ENCODE data around the gene KCNE2.
"Not testable (repeated sequence)": the region's sequence is repeated elsewhere in the genome, so short reads cannot be mapped to it uniquely, and the experiment has no call there.

Gene KCNE2

DNA sequence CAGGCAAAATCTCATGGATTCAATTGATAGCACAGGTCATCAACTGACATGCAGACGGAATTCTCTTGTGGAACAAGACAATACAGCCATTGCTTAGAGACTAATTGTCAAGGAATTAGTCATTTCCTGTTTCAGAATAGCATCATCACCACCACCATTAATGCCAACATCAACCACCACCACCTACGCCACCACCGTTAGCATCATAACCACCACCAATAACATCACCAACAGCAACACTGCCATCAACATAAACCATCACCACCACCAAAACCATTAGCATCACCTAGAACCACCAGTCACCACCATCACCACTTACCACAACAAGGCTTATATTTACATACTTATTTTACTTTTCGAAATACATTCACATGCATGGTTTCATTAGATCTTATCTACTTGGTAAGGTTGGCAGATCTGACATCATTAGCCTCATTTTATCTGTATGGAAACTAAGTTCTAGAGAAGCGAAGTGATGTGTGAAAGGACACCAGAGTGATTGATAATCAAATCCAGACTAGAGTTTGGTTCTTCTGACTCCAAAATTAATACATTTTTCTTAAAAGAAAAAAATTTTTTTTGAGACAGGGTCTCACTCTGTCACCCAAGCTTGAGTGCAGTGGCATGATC is 53.8 kb downstream of the KCNE2 start:
- DNase-seq = not testable (repeated sequence)
